ENCODE measurements around the gene KYNU.
"Not testable (repeated sequence)": the region's sequence is repeated elsewhere in the genome, so short reads cannot be mapped to it uniquely, and the experiment has no call there.

Gene KYNU

GRCh38 chr2:142930835-142931398 is 53.5 kb downstream of the KYNU start:
- no peaks in the 10 kb centered on the region for H3K36me3 ChIP-seq (ENCODE audit: control insufficient read depth, insufficient read depth, low read length)
- H3K4me1 ChIP-seq (ENCODE audit: control insufficient read depth, insufficient read depth, low read length), result no peaks in the 10 kb centered on the region
- H3K9ac ChIP-seq (ENCODE audit: low read length), result no peak overlapping the region
- H3K27me3 ChIP-seq (ENCODE audit: control insufficient read depth, insufficient read depth, low read length), result no peaks in the 10 kb centered on the region
- no peaks in the 10 kb centered on the region for H3K9me3 ChIP-seq (ENCODE audit: control insufficient read depth, low read length)
- no peak overlapping the region for H3K4me3 ChIP-seq (ENCODE audit: low read length)

- H3K4me3 ChIP-seq (ENCODE audit: low read length), result no peak overlapping the region
- H3K27me3 ChIP-seq (ENCODE audit: control insufficient read depth, insufficient read depth, low read length), result no peaks in the 10 kb centered on the region
- no peaks in the 10 kb centered on the region for H3K4me1 ChIP-seq (ENCODE audit: control insufficient read depth, insufficient read depth, low read length)
- no peak overlapping the region for H3K9ac ChIP-seq (ENCODE audit: low read length)
- no peaks in the 10 kb centered on the region for H3K36me3 ChIP-seq (ENCODE audit: control insufficient read depth, insufficient read depth, low read length)
- no peaks in the 10 kb centered on the region for H3K9me3 ChIP-seq (ENCODE audit: control insufficient read depth, low read length)
Measured at GRCh38 chr2:142933916-142934315, 56.5 kb downstream of the KYNU start.

GRCh38 chr2:142935563-142936089 is 58.2 kb downstream of the KYNU start:
- Histone ChIP-seq H3K4me1 (ENCODE audit: control insufficient read depth, insufficient read depth, low read length) (no peaks in the 10 kb centered on the region), H3K9ac (ENCODE audit: low read length) (no peak overlapping the region), H3K27me3 (ENCODE audit: control insufficient read depth, insufficient read depth, low read length) (no peaks in the 10 kb centered on the region), H3K4me3 (ENCODE audit: low read length) (no peak overlapping the region), H3K9me3 (ENCODE audit: control insufficient read depth, low read length) (no peaks in the 10 kb centered on the region), H3K36me3 (ENCODE audit: control insufficient read depth, insufficient read depth, low read length) (no peaks in the 10 kb centered on the region)

- Histone ChIP-seq H3K27me3 (ENCODE audit: control insufficient read depth, insufficient read depth, low read length) (no peaks in the 10 kb centered on the region), H3K4me3 (ENCODE audit: low read length) (no peak overlapping the region), H3K9me3 (ENCODE audit: control insufficient read depth, low read length) (no peaks in the 10 kb centered on the region), H3K4me1 (ENCODE audit: control insufficient read depth, insufficient read depth, low read length) (no peaks in the 10 kb centered on the region), H3K9ac (ENCODE audit: low read length) (no peak overlapping the region), H3K36me3 (ENCODE audit: control insufficient read depth, insufficient read depth, low read length) (no peaks in the 10 kb centered on the region)
Measured at GRCh38 chr2:142936629-142937028, 59.2 kb downstream of the KYNU start.

- no peaks in the 10 kb centered on the region for H3K9me3 ChIP-seq (ENCODE audit: control insufficient read depth, low read length)
- no peaks in the 10 kb centered on the region for H3K36me3 ChIP-seq (ENCODE audit: control insufficient read depth, insufficient read depth, low read length)
- no peak overlapping the region for H3K4me3 ChIP-seq (ENCODE audit: low read length)
- H3K9ac ChIP-seq (ENCODE audit: low read length), result no peak overlapping the region
- no peaks in the 10 kb centered on the region for H3K4me1 ChIP-seq (ENCODE audit: control insufficient read depth, insufficient read depth, low read length)
- H3K27me3 ChIP-seq (ENCODE audit: control insufficient read depth, insufficient read depth, low read length), result no peaks in the 10 kb centered on the region
Measured at GRCh38 chr2:142937347-142937746, 59.9 kb downstream of the KYNU start.

- Histone ChIP-seq H3K36me3 (ENCODE audit: control insufficient read depth, insufficient read depth, low read length) (no peaks in the 10 kb centered on the region), H3K4me3 (ENCODE audit: low read length) (no peak overlapping the region), H3K4me1 (ENCODE audit: control insufficient read depth, insufficient read depth, low read length) (no peaks in the 10 kb centered on the region), H3K27me3 (ENCODE audit: control insufficient read depth, insufficient read depth, low read length) (no peaks in the 10 kb centered on the region), H3K9me3 (ENCODE audit: control insufficient read depth, low read length) (no peaks in the 10 kb centered on the region), H3K9ac (ENCODE audit: low read length) (no peak overlapping the region)
Measured at GRCh38 chr2:142938240-142938639, 60.8 kb downstream of the KYNU start.

GRCh38 chr2:142940606-142941223 is 63.3 kb downstream of the KYNU start:
- Histone ChIP-seq H3K4me1 (ENCODE audit: control insufficient read depth, insufficient read depth, low read length) (no peaks in the 10 kb centered on the region), H3K4me3 (ENCODE audit: low read length) (no peak overlapping the region), H3K9me3 (ENCODE audit: control insufficient read depth, low read length) (no peaks in the 10 kb centered on the region), H3K9ac (ENCODE audit: low read length) (no peak overlapping the region), H3K27me3 (ENCODE audit: control insufficient read depth, insufficient read depth, low read length) (no peaks in the 10 kb centered on the region), H3K36me3 (ENCODE audit: control insufficient read depth, insufficient read depth, low read length) (no peaks in the 10 kb centered on the region)

- H3K36me3 ChIP-seq (ENCODE audit: control insufficient read depth, insufficient read depth, low read length), result no peaks in the 10 kb centered on the region
- no peak overlapping the region for H3K9ac ChIP-seq (ENCODE audit: low read length)
- H3K9me3 ChIP-seq (ENCODE audit: control insufficient read depth, low read length), result no peaks in the 10 kb centered on the region
- H3K4me3 ChIP-seq (ENCODE audit: low read length), result no peak overlapping the region
- no peaks in the 10 kb centered on the region for H3K27me3 ChIP-seq (ENCODE audit: control insufficient read depth, insufficient read depth, low read length)
- H3K4me1 ChIP-seq (ENCODE audit: control insufficient read depth, insufficient read depth, low read length), result no peaks in the 10 kb centered on the region
Measured at GRCh38 chr2:142942690-142943089, 65.2 kb downstream of the KYNU start.

GRCh38 chr2:142944264-142944663 is 66.8 kb downstream of the KYNU start:
- Histone ChIP-seq H3K9ac (ENCODE audit: low read length) (no peak overlapping the region), H3K36me3 (ENCODE audit: control insufficient read depth, insufficient read depth, low read length) (no peaks in the 10 kb centered on the region), H3K4me1 (ENCODE audit: control insufficient read depth, insufficient read depth, low read length) (no peaks in the 10 kb centered on the region), H3K9me3 (ENCODE audit: control insufficient read depth, low read length) (no peaks in the 10 kb centered on the region), H3K4me3 (ENCODE audit: low read length) (no peak overlapping the region), H3K27me3 (ENCODE audit: control insufficient read depth, insufficient read depth, low read length) (no peaks in the 10 kb centered on the region)

GRCh38 chr2:142944721-142945120 is 67.3 kb downstream of the KYNU start:
- Histone ChIP-seq H3K36me3 (ENCODE audit: control insufficient read depth, insufficient read depth, low read length) (no peaks in the 10 kb centered on the region), H3K27me3 (ENCODE audit: control insufficient read depth, insufficient read depth, low read length) (no peaks in the 10 kb centered on the region), H3K9ac (ENCODE audit: low read length) (no peak overlapping the region), H3K4me1 (ENCODE audit: control insufficient read depth, insufficient read depth, low read length) (no peaks in the 10 kb centered on the region), H3K9me3 (ENCODE audit: control insufficient read depth, low read length) (no peaks in the 10 kb centered on the region), H3K4me3 (ENCODE audit: low read length) (no peak overlapping the region)

GRCh38 chr2:142946941-142947340 is 69.5 kb downstream of the KYNU start:
- Histone ChIP-seq H3K4me3 (ENCODE audit: low read length) (no peak overlapping the region), H3K27me3 (ENCODE audit: control insufficient read depth, insufficient read depth, low read length) (no peaks in the 10 kb centered on the region), H3K36me3 (ENCODE audit: control insufficient read depth, insufficient read depth, low read length) (no peaks in the 10 kb centered on the region), H3K4me1 (ENCODE audit: control insufficient read depth, insufficient read depth, low read length) (no peaks in the 10 kb centered on the region), H3K9ac (ENCODE audit: low read length) (no peak overlapping the region), H3K9me3 (ENCODE audit: control insufficient read depth, low read length) (no peaks in the 10 kb centered on the region)

GRCh38 chr2:142948723-142949122 is 71.3 kb downstream of the KYNU start:
- not testable (repeated sequence) for H3K4me1 ChIP-seq (ENCODE audit: control insufficient read depth, insufficient read depth, low read length); H3K4me3 ChIP-seq (ENCODE audit: low read length); H3K9ac ChIP-seq (ENCODE audit: low read length); H3K27me3 ChIP-seq (ENCODE audit: control insufficient read depth, insufficient read depth, low read length); H3K36me3 ChIP-seq (ENCODE audit: control insufficient read depth, insufficient read depth, low read length); H3K9me3 ChIP-seq (ENCODE audit: control insufficient read depth, low read length)

GRCh38 chr2:142950323-142950722 is 72.9 kb downstream of the KYNU start:
- H3K9ac ChIP-seq (ENCODE audit: low read length); H3K4me3 ChIP-seq (ENCODE audit: low read length); H3K9me3 ChIP-seq (ENCODE audit: control insufficient read depth, low read length); H3K27me3 ChIP-seq (ENCODE audit: control insufficient read depth, insufficient read depth, low read length); H3K4me1 ChIP-seq (ENCODE audit: control insufficient read depth, insufficient read depth, low read length); H3K36me3 ChIP-seq (ENCODE audit: control insufficient read depth, insufficient read depth, low read length): not testable (repeated sequence)
